Small intestine (tissue), 7 donors: ENCODE data around the gene ADORA3. TPM values are rescaled to one million over a fixed set of nuclear protein-coding genes. Genes with fewer than 3 reads are reported as not detected.

ENCODE experiments used
- DNase-seq, 2 donors: peaks; one replicate each; pipeline versions ENCODE4 v3.0.0 to v3.0.0-alpha.2; 2013
- FAIRE-seq: peaks from 2 replicates; lab custom pipeline; 2012; peaks lifted over from hg19 to GRCh38; lab: Jason Lieb, UNC
- H3K27ac ChIP-seq, 3 donors: one replicate each; pipeline ENCODE4 v1.5.1; 2013; ENCODE audit warnings: low read length in 2 of 3, mild to moderate bottlenecking in 2 of 3, control low read depth in 1 of 3, inconsistent platforms in 1 of 3, low read depth in 1 of 3, moderate library complexity in 1 of 3
- H3K27me3 ChIP-seq, 3 donors: one replicate each; pipeline ENCODE4 v1.6.1; 2013; ENCODE audit warnings: low read length in 3 of 3, inconsistent platforms in 1 of 3; ENCODE audit not compliant: control insufficient read depth in 3 of 3, insufficient read depth in 3 of 3
- H3K36me3 ChIP-seq, 3 donors: one replicate each; pipeline ENCODE4 v1.6.1; 2013; ENCODE audit warnings: low read length in 3 of 3, inconsistent platforms in 1 of 3, low read depth in 1 of 3, mild to moderate bottlenecking in 1 of 3, moderate library complexity in 1 of 3; ENCODE audit not compliant: control insufficient read depth in 3 of 3, insufficient read depth in 2 of 3
- H3K4me1 ChIP-seq, 3 donors: one replicate each; pipeline ENCODE4 v1.6.1; 2013; ENCODE audit warnings: low read length in 2 of 3, inconsistent platforms in 1 of 3, low read depth in 1 of 3, mild to moderate bottlenecking in 1 of 3, moderate library complexity in 1 of 3; ENCODE audit not compliant: control insufficient read depth in 3 of 3, insufficient read depth in 2 of 3
- H3K4me3 ChIP-seq, 3 donors: one replicate each; pipeline ENCODE4 v1.5.1; 2013; ENCODE audit warnings: low read length in 3 of 3, control low read depth in 1 of 3, inconsistent platforms in 1 of 3, low read depth in 1 of 3, mild to moderate bottlenecking in 1 of 3, moderate library complexity in 1 of 3
- H3K9me3 ChIP-seq, 2 donors: one replicate each; pipeline ENCODE4 v1.6.1; 2013; ENCODE audit warnings: low read depth in 1 of 2, low read length in 1 of 2; ENCODE audit not compliant: control insufficient read depth in 2 of 2, insufficient read depth in 1 of 2
- WGBS, 3 donors: extraction: QIAGEN DNeasy Blood & Tissue Kit; methylation state at CpG; one replicate each; pipeline ENCODE4 v1.1.7; 2013; 5-methylcytosine and 5-hydroxymethylcytosine counted together
- polyA plus RNA-seq, 4 donors: library from polyadenylated mRNA; stranded (reverse) in 3 of 4; unstranded in 1 of 4; fragments of 200-250 nt in 3 of 4; fragments of 120-200 nt in 1 of 4; gene quantifications; one replicate each; pipeline versions ENCODE4 v1.2.1 to v1.2.3, GENCODE V29; 2013
- donor health status: healthy with polysubstance abuse.
- donor health status: control.
- donor health status: control.
- donor health status: Bipolar disorder and iron deficiency.
- donor health status: healthy.

ADORA3 gene
- polyA plus RNA-seq, 4 donors: 2.5 to 4.6 (median 4.1) TPM

DNA sequence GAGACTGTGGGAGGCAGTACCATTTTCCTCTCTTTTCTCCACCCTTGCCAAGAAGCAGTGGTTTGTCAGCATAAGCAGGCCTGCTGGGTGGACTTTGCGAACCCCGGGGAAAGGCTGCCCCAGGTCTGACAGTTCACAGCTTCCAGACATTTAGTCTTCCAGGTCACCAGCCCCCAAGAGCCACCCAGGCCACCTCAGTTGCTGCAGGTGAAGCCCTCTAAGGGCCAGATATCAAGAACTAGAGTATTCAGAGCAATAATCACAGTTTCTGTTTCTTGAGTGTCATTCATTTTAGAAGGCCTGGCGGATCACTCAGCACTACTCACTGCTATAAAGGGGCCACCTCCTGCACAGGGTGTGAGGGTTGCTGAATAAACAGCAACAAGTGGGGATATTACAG, 9.5 kb upstream of the ADORA3 start:
- FAIRE-seq (no peak), DNase-seq (peak in 1 of 2 donors; percentile 60)
- 80 to 90% (median 87%) methylated on average over 3 of the region's 3 CpGs for WGBS, 3 donors
- no peak overlapping the region for H3K4me3 ChIP-seq
- peaks cover 0 to 9% (median 0%) of the 10 kb centered on the region in 3 donors for H3K27me3 ChIP-seq
- peak overlapping the region in 1 of 3 donors; percentile 56 for H3K27ac ChIP-seq
- no peaks in the 10 kb centered on the region for H3K36me3 ChIP-seq
- no peaks in the 10 kb centered on the region for H3K9me3 ChIP-seq
- H3K4me1 ChIP-seq: peaks cover 0 to 44% (median 4%) of the 10 kb centered on the region in 3 donors

DNA sequence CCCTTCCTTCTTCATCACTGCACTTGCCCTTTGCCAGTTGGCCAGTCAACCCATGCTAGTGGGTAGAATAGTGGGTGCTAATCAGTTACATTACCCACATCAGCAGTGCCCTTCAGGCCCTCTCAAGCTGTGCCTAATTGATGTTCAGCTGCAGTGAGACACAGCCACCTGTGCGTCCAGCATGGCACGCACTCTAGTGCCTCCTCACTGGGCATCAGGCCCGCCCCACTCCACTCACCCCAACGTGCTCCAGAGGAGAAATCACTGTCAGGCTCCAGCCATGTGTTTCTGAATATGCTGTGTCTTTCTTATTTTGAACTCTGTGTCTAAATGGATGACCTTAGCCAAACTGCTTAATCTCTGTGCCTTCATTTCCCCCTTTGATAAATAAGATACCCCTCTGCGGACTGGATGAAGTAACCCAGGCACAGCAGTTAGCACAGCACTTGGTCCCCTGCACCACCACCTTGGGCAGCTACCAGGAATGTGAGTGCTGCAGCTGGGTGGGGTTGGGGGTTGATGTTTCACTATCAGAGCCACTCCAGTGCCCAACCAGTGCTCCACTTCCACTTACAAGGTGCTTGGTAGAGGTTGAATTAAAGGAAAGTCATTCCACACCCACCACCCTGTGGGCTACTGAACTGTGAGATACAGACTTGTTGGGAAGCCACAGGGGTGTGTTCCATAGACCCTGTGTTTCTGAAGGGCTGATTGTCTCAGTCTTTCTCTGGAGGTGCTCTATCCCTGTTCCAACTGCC, 8.9 kb upstream of the ADORA3 start:
- Histone ChIP-seq H3K4me1 (peaks cover 0 to 50% (median 5%) of the 10 kb centered on the region in 3 donors), H3K9me3 (no peaks in the 10 kb centered on the region), H3K4me3 (no peak overlapping the region), H3K36me3 (no peaks in the 10 kb centered on the region), H3K27ac (peak overlapping the region in 1 of 3 donors; percentile 56), H3K27me3 (peaks cover 0 to 9% (median 0%) of the 10 kb centered on the region in 3 donors)
- DNase-seq: no peak
- 87 to 88% (median 88%) methylated on average over 5 of the region's 5 CpGs for WGBS, 3 donors
- FAIRE-seq: no peak

DNA sequence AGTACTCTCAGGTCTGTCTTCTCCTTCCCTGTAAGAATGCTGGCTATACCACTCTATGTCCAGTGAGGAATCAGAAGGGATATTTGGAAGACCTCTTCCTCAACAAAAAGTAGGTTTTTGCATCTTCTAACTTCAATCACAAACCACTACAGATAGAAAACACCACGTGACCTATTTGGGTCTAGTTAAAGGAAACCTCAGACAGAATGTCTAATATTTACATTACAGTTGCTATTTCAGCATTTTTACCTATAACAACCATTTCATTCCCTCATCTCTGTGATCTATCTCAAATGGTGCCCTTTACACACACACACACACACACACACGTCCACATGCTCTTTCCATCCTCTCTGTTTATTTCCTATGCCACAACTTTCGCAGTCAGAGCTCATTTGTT, 7.9 kb upstream of the ADORA3 start:
- H3K4me3 ChIP-seq: no peak overlapping the region
- 69 to 75% (median 71%) methylated on average over 3 of the region's 3 CpGs for WGBS, 3 donors
- FAIRE-seq (no peak), DNase-seq (no peak)
- H3K36me3 ChIP-seq: no peaks in the 10 kb centered on the region
- H3K27me3 ChIP-seq: peaks cover 0 to 7% (median 0%) of the 10 kb centered on the region in 3 donors
- H3K4me1 ChIP-seq: peaks cover 0 to 54% (median 6%) of the 10 kb centered on the region in 3 donors
- no peak overlapping the region for H3K27ac ChIP-seq
- no peaks in the 10 kb centered on the region for H3K9me3 ChIP-seq

DNA sequence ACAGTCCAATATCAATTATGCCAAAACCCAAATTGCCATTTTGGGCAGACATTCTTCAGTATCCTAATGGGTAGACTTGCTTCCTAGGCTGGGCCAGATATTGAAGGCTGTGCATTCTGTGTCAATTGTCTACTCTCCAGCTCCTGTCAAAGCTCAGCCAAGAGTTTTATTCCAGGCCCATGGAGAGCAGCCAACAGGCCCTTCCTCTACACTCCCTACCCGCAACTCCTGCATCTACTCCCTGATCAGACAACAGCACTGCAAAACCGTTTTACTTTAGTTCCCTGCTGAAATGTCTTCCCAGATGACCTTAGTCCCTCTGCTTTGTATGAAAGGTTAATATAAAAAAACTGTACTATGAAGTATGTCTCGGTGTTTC, 6.6 kb upstream of the ADORA3 start:
- Histone ChIP-seq H3K9me3 (no peaks in the 10 kb centered on the region), H3K27ac (peak overlapping the region in 1 of 3 donors; percentile 6), H3K4me3 (no peak overlapping the region), H3K36me3 (no peaks in the 10 kb centered on the region), H3K4me1 (peaks cover 0 to 46% (median 6%) of the 10 kb centered on the region in 3 donors), H3K27me3 (no peaks in the 10 kb centered on the region)
- 46 to 67% (median 51%) methylated on average over 3 of the region's 3 CpGs for WGBS, 3 donors
- FAIRE-seq (no peak), DNase-seq (no peak)

DNA sequence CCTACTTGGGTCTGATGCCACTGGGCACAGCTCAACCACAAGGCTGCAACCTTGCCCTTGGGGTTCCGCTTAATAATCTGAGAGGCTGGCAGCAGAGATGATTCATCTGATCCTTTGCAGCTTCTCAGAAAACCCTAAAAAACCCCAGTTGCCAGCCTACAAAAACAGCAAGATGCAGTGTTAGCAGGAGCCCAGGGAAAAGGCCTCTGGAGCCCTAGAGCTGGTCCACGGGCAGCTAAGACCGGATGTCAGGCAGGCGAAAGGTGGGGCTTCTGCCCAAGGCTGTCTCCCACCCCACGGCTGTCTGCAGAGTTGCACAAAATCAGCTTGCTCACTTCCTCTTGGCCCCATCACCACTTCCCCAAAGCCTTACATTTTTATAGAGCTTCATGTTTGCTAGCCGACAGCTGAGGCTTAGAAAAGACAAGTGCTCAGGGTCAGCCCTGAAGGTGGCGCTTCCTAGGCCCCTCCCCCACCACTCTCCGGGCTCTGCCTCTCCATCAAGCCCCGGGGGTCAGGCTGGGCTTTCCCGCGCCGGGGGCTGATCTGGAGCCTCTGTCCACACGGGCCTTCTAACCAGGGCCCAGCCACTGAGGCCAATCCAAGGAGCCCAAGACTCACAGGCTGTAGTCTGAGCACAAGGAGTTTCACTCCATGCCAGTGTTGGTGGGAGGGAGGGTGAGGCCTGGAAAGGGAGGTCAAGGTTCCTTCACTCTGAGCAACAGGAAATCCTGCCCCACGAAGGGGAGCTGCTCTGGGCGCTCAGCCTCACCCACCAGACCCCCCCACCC, 4.2 kb upstream of the ADORA3 start:
- peaks cover 0 to 37% (median 6%) of the 10 kb centered on the region in 3 donors for H3K4me1 ChIP-seq
- DNase-seq (peak in 1 of 2 donors; percentile 87), FAIRE-seq (no peak)

DNA sequence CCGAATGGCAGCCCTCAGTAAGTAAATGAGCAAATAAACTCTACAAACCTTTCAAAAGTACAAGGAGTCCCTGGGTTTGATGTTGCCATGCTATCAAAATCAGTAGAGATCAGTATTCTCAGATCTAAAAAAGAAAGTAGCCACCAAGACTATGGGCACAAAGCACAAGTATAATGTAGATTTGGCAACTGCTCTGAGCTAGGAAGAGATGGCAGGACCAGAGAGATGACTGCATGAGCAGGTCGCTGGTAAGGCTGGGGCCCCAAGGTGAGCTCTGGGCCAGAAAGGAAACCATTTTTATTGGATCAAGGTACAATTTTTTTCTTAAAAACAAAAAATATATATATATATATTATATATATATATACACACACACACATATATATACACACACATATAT, 3.1 kb upstream of the ADORA3 start:
- DNase-seq (no peak), FAIRE-seq (no peak)
- Histone ChIP-seq H3K27ac (peak overlapping the region in 1 of 3 donors; percentile 34), H3K4me1 (peaks cover 0 to 30% (median 6%) of the 10 kb centered on the region in 3 donors), H3K27me3 (no peaks in the 10 kb centered on the region), H3K36me3 (no peaks in the 10 kb centered on the region), H3K4me3 (no peak overlapping the region), H3K9me3 (no peaks in the 10 kb centered on the region)
- 39 to 64% (median 52%) methylated on average over 2 of the region's 2 CpGs for WGBS, 3 donors

More for the DNA sequence above, 4.2 kb upstream of the ADORA3 start:
- Histone ChIP-seq H3K27ac (peak overlapping the region; percentile 89 to 97 (median 91)), H3K27me3 (no peaks in the 10 kb centered on the region), H3K36me3 (no peaks in the 10 kb centered on the region), H3K4me3 (peak overlapping the region in 2 of 3 donors; percentile 20 to 40), H3K9me3 (no peaks in the 10 kb centered on the region)
- WGBS, 3 donors: 3 to 6% (median 5%) methylated on average over 15 of the region's 15 CpGs

DNA sequence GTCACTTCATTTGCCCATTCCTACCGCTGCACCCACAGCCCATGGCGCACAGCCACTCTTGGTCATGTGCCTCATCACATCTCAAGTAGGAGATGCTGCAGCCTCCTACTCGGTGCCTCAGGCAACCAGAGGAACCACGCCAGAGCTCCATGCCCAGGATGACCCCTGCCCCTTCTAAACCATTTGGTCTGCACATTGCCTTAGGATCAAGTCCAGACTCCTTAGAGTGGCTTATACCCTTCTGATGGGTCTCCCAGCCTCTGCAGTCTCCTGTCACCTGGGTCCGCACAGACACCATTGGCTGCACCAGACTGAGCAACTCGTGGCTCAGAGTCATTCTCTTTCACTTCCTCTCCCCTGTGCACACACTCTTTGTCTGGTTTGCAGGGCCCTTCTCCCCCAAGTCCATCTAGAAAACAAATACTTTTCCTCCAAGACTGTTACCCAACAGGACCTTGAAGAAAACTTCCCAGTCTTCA, 2.2 kb upstream of the ADORA3 start:
- DNase-seq (no peak), FAIRE-seq (no peak)
- Histone ChIP-seq H3K36me3 (no peaks in the 10 kb centered on the region), H3K4me1 (peaks cover 0 to 27% (median 6%) of the 10 kb centered on the region in 3 donors), H3K4me3 (no peak overlapping the region), H3K27ac (peak overlapping the region in 1 of 3 donors; percentile 50), H3K9me3 (no peaks in the 10 kb centered on the region), H3K27me3 (no peaks in the 10 kb centered on the region)
- 74 to 90% (median 80%) methylated on average over 6 of the region's 6 CpGs for WGBS, 3 donors

DNA sequence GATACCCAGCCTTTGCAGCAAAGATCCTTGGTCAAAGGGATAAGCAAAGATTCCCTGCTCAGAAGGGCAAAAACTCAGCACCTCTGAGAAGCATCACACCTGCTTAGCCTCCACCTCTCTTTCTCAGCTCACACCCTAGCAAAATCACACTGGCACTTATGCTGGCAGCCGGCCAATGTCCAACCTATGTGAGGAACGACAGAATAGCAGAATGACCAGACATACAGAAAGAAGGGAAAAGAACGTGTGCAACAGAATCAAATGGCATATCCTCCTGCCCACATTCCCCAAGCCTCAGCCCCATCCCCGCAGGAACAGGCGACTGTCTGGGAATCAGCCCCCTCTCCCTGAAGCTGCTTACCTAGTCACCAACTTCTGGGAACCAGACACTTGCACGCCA, 664 bp upstream of the ADORA3 start:
- H3K9me3 ChIP-seq: no peaks in the 10 kb centered on the region
- DNase-seq (no peak), FAIRE-seq (no peak)
- no peaks in the 10 kb centered on the region for H3K36me3 ChIP-seq
- H3K4me3 ChIP-seq: no peak overlapping the region
- H3K4me1 ChIP-seq: peaks cover 0 to 19% (median 5%) of the 10 kb centered on the region in 3 donors
- no peak overlapping the region for H3K27ac ChIP-seq
- 59 to 79% (median 65%) methylated on average over 6 of the region's 6 CpGs for WGBS, 3 donors
- no peaks in the 10 kb centered on the region for H3K27me3 ChIP-seq
